CD14-positive monocyte (primary cell): ENCODE measurements around the gene TTC16. TPM values are rescaled to one million over a fixed set of nuclear protein-coding genes. Genes with fewer than 3 reads are reported as not detected.

Experiments used
- DNase-seq, 3 donors: peaks; one replicate each; pipeline ENCODE4 v3.0.0-alpha.2; 2011 to 2022
- H2AFZ ChIP-seq: 2 replicates; pipeline ENCODE4 v1.6.0; 2012; ENCODE audit warnings: mild to moderate bottlenecking, low read depth, low read length, inconsistent platforms; ENCODE audit not compliant: insufficient read depth, poor library complexity, severe bottlenecking
- H3K27ac ChIP-seq, 2 donors: 1 replicate in 1 of 2; 2 replicates in 1 of 2; pipeline ENCODE4 v1.5.1; 2012 to 2013; ENCODE audit warnings: low read length in 2 of 2, control low read depth in 1 of 2, inconsistent platforms in 1 of 2, low read depth in 1 of 2, mild to moderate bottlenecking in 1 of 2
- H3K27me3 ChIP-seq, 2 donors: one replicate each; pipeline versions ENCODE4 v1.6.0 to v1.6.1; 2011 to 2013; ENCODE audit warnings: low read length in 2 of 2; ENCODE audit not compliant: control insufficient read depth in 2 of 2, insufficient read depth in 2 of 2
- H3K36me3 ChIP-seq, 2 donors: replicated peaks in 1 of 2; 1 replicate in 1 of 2; 2 replicates in 1 of 2; pipeline versions ENCODE4 v1.5.1 to v1.6.1; 2012 to 2013; ENCODE audit warnings: low read length in 2 of 2, control low read depth in 1 of 2, inconsistent platforms in 1 of 2, mild to moderate bottlenecking in 1 of 2; ENCODE audit not compliant: insufficient read depth in 2 of 2, control insufficient read depth in 1 of 2
- H3K4me1 ChIP-seq, 2 donors: 1 replicate in 1 of 2; 2 replicates in 1 of 2; pipeline versions ENCODE4 v1.5.1 to v1.6.1; 2012 to 2013; ENCODE audit warnings: low read length in 2 of 2, control low read depth in 1 of 2, inconsistent platforms in 1 of 2, mild to moderate bottlenecking in 1 of 2, moderate library complexity in 1 of 2; ENCODE audit not compliant: insufficient read depth in 2 of 2, control insufficient read depth in 1 of 2
- H3K4me2 ChIP-seq: replicated peaks from 2 replicates; pipeline ENCODE3; 2012; ENCODE audit warnings: low read length, moderate library complexity, mild to moderate bottlenecking; ENCODE audit not compliant: poor library complexity, severe bottlenecking; ENCODE audit errors: extremely low read depth
- H3K4me3 ChIP-seq, 3 experiments: fragments of 200-600 bp in 1 of 3; sonication (generic) in 1 of 3; replicated peaks in 1 of 3; 1 replicate in 2 of 3; 2 replicates in 1 of 3; pipeline ENCODE4 v1.5.1; 2011 to 2013; ENCODE audit warnings: low read length in 3 of 3, mild to moderate bottlenecking in 3 of 3, control low read depth in 2 of 3, low read depth in 2 of 3, inconsistent platforms in 1 of 3, moderate library complexity in 1 of 3
- H3K79me2 ChIP-seq: 2 replicates; pipeline ENCODE4 v1.6.0; 2012; ENCODE audit warnings: mild to moderate bottlenecking, control low read depth, inconsistent platforms, low read length, moderate library complexity; ENCODE audit not compliant: insufficient read depth
- H3K9ac ChIP-seq: 2 replicates; pipeline ENCODE4 v1.6.0; 2017; ENCODE audit warnings: low read length, mild to moderate bottlenecking; ENCODE audit not compliant: insufficient read depth, poor library complexity, severe bottlenecking
- H3K9me3 ChIP-seq, 2 donors: replicated peaks in 1 of 2; 1 replicate in 1 of 2; 2 replicates in 1 of 2; pipeline versions ENCODE4 v1.5.1 to v1.6.1; 2012 to 2013; ENCODE audit warnings: low read length in 2 of 2, control low read depth in 1 of 2; ENCODE audit not compliant: control insufficient read depth in 1 of 2, insufficient read depth in 1 of 2
- H4K20me1 ChIP-seq: 2 replicates; pipeline ENCODE4 v1.6.0; 2012; ENCODE audit warnings: mild to moderate bottlenecking, low read length, control low read depth, moderate library complexity; ENCODE audit not compliant: insufficient read depth
- H3K27ac Mint-ChIP-seq, 7 donors: one replicate each; pipeline ENCODE4 v1.8.0; 2020; ENCODE audit warnings: mild to moderate bottlenecking in 7 of 7, mixed read lengths in 7 of 7, moderate library complexity in 6 of 7, inconsistent platforms in 2 of 7
- H3K27me3 Mint-ChIP-seq, 3 donors: one replicate each; pipeline ENCODE4 v1.8.0; 2021 to 2022; ENCODE audit warnings: low read depth in 3 of 3, mild to moderate bottlenecking in 3 of 3, mixed read lengths in 3 of 3, moderate library complexity in 3 of 3, inconsistent platforms in 1 of 3
- H3K36me3 Mint-ChIP-seq, 2 donors: one replicate each; pipeline ENCODE4 v1.8.0; 2020; ENCODE audit warnings: mixed read lengths in 2 of 2, inconsistent platforms in 1 of 2, mild to moderate bottlenecking in 1 of 2
- H3K4me1 Mint-ChIP-seq: one replicate; pipeline ENCODE4 v1.8.0; 2020; ENCODE audit warnings: mild to moderate bottlenecking, mixed read lengths
- H3K4me3 Mint-ChIP-seq, 2 donors: one replicate each; pipeline ENCODE4 v1.8.0; 2020; ENCODE audit warnings: mild to moderate bottlenecking in 2 of 2, mixed read lengths in 2 of 2, moderate library complexity in 1 of 2
- H3K9me3 Mint-ChIP-seq, 7 donors: one replicate each; pipeline ENCODE4 v1.8.0; 2020 to 2022; ENCODE audit warnings: mixed read lengths in 7 of 7, mild to moderate bottlenecking in 6 of 7, moderate library complexity in 6 of 7, inconsistent platforms in 2 of 7
- WGBS: methylation state at CpG from one replicate; pipeline ENCODE4 v1.1.5; 2013; ENCODE audit warnings: missing lambda C conversion rate; ENCODE audit not compliant: insufficient coverage; 5-methylcytosine and 5-hydroxymethylcytosine counted together
- intact Hi-C, 2 donors: fragments of 100-400 bp; cut with micrococcal nuclease; formaldehyde crosslinking; loops; one replicate each; pipeline versions ENCODE4 v1.15.0 to v1.15.1; 2023
- polyA plus RNA-seq, 3 donors: library from polyadenylated mRNA; depleted of rRNA in 1 of 3; unstranded in 2 of 3; stranded (reverse) in 1 of 3; fragments of 300-500 nt in 2 of 3; fragments of >200 nt in 1 of 3; fragmentation: Illumina TruSeq in 2 of 3; gene quantifications; 1 replicate in 2 of 3; 2 replicates in 1 of 3; pipeline ENCODE4 v1.2.3, GENCODE V29; 2012 to 2021
- TF ChIP-seq, protein P1 (sequence below): fragments of 200-600 bp; IDR thresholded peaks from one replicate; pipeline ENCODE4 v1.8.0; 2022; ENCODE audit warnings: antibody characterized with exemption, mild to moderate bottlenecking

Gene TTC16
- polyA plus RNA-seq, 3 donors, result 0.04 TPM; not detected in 2

DNA sequence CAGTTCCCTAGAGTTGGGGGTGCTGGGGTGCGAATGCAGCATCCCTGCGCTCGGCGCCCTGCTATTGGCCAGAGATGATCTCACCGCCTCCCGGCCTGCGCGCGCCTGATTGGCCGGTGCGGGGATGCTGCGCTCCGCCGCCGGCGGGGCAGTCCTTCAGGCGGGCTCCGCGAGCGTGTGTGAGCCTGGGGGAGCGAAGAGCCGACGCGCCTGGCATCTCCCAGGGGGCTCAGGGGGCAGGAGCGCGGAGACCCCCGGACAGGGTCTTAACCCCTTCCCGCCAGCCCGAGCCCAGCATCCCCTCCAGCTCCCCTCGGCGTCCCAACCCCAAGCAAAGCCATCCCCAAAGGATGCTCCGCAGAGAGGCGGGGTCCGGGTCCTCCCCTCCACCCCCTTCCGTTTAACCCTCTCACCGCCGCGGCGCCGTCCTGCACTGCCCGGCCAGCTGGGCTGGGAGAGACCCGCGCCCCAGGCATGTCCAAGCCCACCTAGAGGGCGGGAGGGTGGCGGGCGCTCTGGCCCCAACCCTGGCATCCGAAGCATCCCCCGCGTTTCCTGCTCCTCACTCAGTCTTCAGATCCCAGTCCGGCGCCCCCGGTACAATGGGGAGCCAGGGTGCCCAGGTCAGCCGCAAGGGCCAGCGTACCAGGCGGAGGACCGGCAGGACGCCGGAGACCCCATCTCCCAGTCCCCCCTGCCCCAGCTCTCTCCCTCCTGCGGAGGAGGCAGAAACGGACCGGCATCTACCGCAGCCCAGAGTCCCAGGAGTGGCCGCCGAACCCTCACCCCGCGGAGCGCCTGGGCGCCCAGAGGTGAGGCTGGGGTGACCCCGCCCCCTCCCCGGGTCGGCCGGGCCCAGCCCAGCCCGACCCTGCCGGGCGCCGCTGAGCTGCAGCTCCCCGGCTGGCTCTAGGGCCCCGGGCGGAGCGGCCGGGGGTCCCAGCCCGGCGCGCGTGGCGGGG lies 38.5 kb downstream of the TTC16 start:
- 97% methylated on average over 61 of the region's 86 CpGs for WGBS
- Histone ChIP-seq H3K27ac (no peak overlapping the region), H3K4me2 (no peak overlapping the region), H3K79me2 (peaks cover 61% of the 10 kb centered on the region), H3K4me1 (no peaks in the 10 kb centered on the region), H3K36me3 (peaks cover 65 to 92% of the 10 kb centered on the region in 2 donors), H3K27me3 (no peaks in the 10 kb centered on the region), H3K9me3 (no peaks in the 10 kb centered on the region), H3K4me3 (no peak overlapping the region), H2AFZ (no peak overlapping the region), H3K9ac (no peak overlapping the region), H4K20me1 (peaks cover 96% of the 10 kb centered on the region)
- intact Hi-C loops, result no loop called here
- no peaks in the 10 kb centered on the region for H3K4me1 Mint-ChIP-seq
- no peaks in the 10 kb centered on the region for H3K9me3 Mint-ChIP-seq
- H3K27me3 Mint-ChIP-seq, result peaks cover 0 to 1% (median 1%) of the 10 kb centered on the region in 3 donors
- TF ChIP-seq, protein P1, sequence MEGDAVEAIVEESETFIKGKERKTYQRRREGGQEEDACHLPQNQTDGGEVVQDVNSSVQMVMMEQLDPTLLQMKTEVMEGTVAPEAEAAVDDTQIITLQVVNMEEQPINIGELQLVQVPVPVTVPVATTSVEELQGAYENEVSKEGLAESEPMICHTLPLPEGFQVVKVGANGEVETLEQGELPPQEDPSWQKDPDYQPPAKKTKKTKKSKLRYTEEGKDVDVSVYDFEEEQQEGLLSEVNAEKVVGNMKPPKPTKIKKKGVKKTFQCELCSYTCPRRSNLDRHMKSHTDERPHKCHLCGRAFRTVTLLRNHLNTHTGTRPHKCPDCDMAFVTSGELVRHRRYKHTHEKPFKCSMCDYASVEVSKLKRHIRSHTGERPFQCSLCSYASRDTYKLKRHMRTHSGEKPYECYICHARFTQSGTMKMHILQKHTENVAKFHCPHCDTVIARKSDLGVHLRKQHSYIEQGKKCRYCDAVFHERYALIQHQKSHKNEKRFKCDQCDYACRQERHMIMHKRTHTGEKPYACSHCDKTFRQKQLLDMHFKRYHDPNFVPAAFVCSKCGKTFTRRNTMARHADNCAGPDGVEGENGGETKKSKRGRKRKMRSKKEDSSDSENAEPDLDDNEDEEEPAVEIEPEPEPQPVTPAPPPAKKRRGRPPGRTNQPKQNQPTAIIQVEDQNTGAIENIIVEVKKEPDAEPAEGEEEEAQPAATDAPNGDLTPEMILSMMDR, result no peak
- no peak overlapping the region for H3K4me3 Mint-ChIP-seq
- peaks cover 47 to 84% of the 10 kb centered on the region in 2 donors for H3K36me3 Mint-ChIP-seq
- H3K27ac Mint-ChIP-seq, result no peak overlapping the region
- no peak for DNase-seq

- Mint-ChIP-seq H3K36me3 (peaks cover 43 to 85% of the 10 kb centered on the region in 2 donors), H3K4me3 (no peak overlapping the region), H3K4me1 (no peaks in the 10 kb centered on the region), H3K27ac (no peak overlapping the region), H3K9me3 (no peaks in the 10 kb centered on the region), H3K27me3 (peaks cover 0 to 1% (median 1%) of the 10 kb centered on the region in 3 donors)
- WGBS, result 97% methylated on average over 51 of the region's 61 CpGs
- DNase-seq, result no peak
- H3K4me2 ChIP-seq, result no peak overlapping the region
- peaks cover 60 to 92% of the 10 kb centered on the region in 2 donors for H3K36me3 ChIP-seq
- H3K27me3 ChIP-seq, result no peaks in the 10 kb centered on the region
- no peaks in the 10 kb centered on the region for H3K9me3 ChIP-seq
- intact Hi-C loops, result no loop called here
- H3K4me1 ChIP-seq, result no peaks in the 10 kb centered on the region
- peaks cover 96% of the 10 kb centered on the region for H4K20me1 ChIP-seq
- H2AFZ ChIP-seq, result no peak overlapping the region
- H3K27ac ChIP-seq, result no peak overlapping the region
- TF ChIP-seq, protein P1, result no peak
- no peak overlapping the region for H3K9ac ChIP-seq
- H3K4me3 ChIP-seq, result no peak overlapping the region
- H3K79me2 ChIP-seq, result peaks cover 63% of the 10 kb centered on the region
Measured at GRCh38 chr9:127755061-127756060, 39.5 kb downstream of the TTC16 start.
